ENCODE data around the gene VPS9D1. TPM values are rescaled to one million over a fixed set of nuclear protein-coding genes. Genes with fewer than 3 reads are reported as not detected.
"Not testable (repeated sequence)": the region's sequence is repeated elsewhere in the genome, so short reads cannot be mapped to it uniquely, and the experiment has no call there.

Gene VPS9D1
- total RNA-seq, 1 experiment from 2014 or later: 26.7 TPM

DNA sequence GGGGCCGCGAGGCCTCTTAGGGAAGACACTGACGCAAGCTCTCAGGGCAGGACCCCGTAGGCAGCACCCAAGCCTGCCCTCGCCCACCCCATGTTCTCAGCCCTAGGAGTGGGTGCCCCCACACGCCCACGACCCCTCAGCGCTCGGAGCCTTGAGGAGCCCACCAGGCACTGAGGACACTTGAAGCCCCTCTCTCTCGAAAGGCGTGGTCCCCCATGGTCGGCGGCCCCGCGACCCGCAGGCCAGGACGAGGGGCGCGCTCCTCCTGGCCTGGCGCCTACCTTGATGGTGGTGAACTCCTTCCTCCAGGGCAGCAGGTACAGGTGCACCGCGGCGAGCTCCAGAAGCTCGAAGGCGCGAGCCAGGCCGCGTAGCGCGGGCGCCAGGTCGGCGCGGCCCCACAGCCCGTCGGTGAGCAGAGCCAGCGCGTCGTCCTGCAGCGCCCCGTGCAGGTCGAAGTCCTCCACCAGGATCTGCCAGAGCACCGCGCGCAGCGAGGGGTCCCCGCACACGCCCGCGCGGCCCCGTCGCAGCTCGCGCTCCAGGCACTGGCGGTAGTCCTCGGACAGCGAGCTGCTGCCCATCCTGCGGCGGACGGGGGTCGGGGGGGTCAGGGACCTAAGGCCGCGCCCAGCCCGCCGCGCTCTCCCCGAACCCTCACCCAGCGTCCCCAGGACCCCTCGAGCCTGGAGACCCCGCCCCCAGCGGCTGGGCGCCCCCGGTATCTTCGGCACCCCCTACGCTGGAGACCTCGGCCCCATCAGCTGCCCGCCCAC, 19.9 kb downstream of the VPS9D1 start:
- TF ChIP-seq, protein P1, sequence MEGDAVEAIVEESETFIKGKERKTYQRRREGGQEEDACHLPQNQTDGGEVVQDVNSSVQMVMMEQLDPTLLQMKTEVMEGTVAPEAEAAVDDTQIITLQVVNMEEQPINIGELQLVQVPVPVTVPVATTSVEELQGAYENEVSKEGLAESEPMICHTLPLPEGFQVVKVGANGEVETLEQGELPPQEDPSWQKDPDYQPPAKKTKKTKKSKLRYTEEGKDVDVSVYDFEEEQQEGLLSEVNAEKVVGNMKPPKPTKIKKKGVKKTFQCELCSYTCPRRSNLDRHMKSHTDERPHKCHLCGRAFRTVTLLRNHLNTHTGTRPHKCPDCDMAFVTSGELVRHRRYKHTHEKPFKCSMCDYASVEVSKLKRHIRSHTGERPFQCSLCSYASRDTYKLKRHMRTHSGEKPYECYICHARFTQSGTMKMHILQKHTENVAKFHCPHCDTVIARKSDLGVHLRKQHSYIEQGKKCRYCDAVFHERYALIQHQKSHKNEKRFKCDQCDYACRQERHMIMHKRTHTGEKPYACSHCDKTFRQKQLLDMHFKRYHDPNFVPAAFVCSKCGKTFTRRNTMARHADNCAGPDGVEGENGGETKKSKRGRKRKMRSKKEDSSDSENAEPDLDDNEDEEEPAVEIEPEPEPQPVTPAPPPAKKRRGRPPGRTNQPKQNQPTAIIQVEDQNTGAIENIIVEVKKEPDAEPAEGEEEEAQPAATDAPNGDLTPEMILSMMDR (IDR thresholded peaks at IDR 0.05; ENCODE audit: unreplicated experiment): no peak
- Mint-ChIP-seq H3K36me3 (ENCODE audit: insufficient read depth, unreplicated experiment) (peaks cover 81% of the 10 kb centered on the region), H3K4me1 (ENCODE audit: low read depth, unreplicated experiment) (no peaks in the 10 kb centered on the region), H3K27me3 (ENCODE audit: unreplicated experiment) (no peaks in the 10 kb centered on the region), H3K9me3 (ENCODE audit: low read depth, unreplicated experiment) (no peaks in the 10 kb centered on the region), H3K4me3 (ENCODE audit: low read depth, unreplicated experiment) (peak overlapping the region; percentile 87), H3K27ac (ENCODE audit: unreplicated experiment) (peak overlapping the region; percentile 93)
- peak; percentile 77 for DNase-seq
- CTCF ChIA-PET: interaction anchor here (0.5 to 2.4 kb wide), 16 partner anchors 9 to 1342 kb away, joined by 3 to 17 read pairs (median 4); partner anchors contain the start of genes CDK10, FANCA and VPS9D1
- BruUV-seq (replicated peaks): no TSS peak
- intact Hi-C loops (cut with micrococcal nuclease; ENCODE audit: unreplicated experiment): no loop called here

DNA sequence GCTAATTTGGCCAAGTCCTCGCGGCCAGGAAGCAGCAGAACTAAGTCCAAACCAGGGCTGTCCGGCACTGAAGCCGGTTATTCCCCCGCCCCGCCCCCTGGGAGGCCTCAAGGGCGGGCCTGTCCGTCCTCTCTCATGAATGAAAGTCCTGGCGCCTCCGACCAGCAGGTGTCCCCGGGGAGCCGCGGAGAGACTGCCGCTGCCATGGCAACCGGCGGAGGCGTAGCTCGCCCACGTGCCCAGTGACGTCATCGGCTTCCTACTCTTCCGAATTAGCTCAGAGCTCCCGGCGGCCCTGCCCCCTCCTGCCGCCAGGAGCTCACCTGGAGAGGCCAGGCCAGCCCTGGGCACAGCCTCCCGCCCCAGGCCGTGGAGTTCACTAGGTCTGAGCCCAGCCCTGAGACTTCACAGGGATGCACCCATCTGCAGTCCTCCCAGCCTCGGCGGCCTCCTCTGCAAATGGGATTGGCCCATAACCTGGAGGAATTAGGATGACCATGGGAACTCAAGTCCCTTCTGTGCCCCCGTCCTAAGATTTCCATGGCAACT, 20.5 kb downstream of the VPS9D1 start:
- Mint-ChIP-seq H3K9me3 (ENCODE audit: low read depth, unreplicated experiment) (no peaks in the 10 kb centered on the region), H3K4me3 (ENCODE audit: low read depth, unreplicated experiment) (peak overlapping the region; percentile 87), H3K4me1 (ENCODE audit: low read depth, unreplicated experiment) (no peaks in the 10 kb centered on the region), H3K27me3 (ENCODE audit: unreplicated experiment) (no peaks in the 10 kb centered on the region), H3K36me3 (ENCODE audit: insufficient read depth, unreplicated experiment) (peaks cover 83% of the 10 kb centered on the region), H3K27ac (ENCODE audit: unreplicated experiment) (peak overlapping the region; percentile 93)
- TF ChIP-seq, protein P1 (IDR thresholded peaks at IDR 0.05; ENCODE audit: unreplicated experiment): peak; percentile 83
- CTCF ChIA-PET: interaction anchor here (0.5 to 2.4 kb wide), 16 partner anchors 9 to 1034 kb away, joined by 3 to 17 read pairs (median 4); partner anchors contain the start of genes CDK10, FANCA and VPS9D1
- peak; percentile 100 for DNase-seq
- intact Hi-C loops (cut with micrococcal nuclease; ENCODE audit: unreplicated experiment): no loop called here
- no TSS peak for BruUV-seq (replicated peaks)

DNA sequence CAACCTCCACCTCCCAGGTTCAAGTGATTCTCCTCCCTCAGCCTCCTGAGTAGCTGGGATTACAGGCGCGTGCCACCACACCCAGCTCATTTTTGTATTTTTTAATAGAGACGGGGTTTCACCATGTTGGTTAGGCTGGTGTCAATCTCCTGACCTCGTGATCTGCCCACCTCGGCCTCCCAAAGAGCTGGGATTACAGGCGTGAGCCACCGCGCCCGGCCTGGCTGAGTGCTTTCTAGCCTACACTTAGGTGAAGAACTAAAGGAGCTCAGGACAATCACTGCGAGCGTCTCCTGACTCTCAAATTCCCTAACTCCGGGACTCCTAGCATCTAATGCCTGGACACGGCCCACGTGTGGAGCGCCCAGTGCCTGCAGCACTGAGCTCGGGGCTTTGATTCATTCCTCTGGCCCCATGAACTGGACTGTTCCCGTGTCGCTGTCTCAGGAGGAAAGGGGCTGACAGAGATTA, 21.0 kb downstream of the VPS9D1 start:
- CTCF ChIA-PET: interaction anchor here (0.5 to 2.4 kb wide), 15 partner anchors 10 to 1034 kb away, joined by 3 to 17 read pairs (median 4); partner anchors contain the start of genes CDK10, FANCA and VPS9D1
- peak overlapping the region; percentile 93 for H3K27ac Mint-ChIP-seq (ENCODE audit: unreplicated experiment)
- H3K36me3 Mint-ChIP-seq (ENCODE audit: insufficient read depth, unreplicated experiment): peaks cover 84% of the 10 kb centered on the region
- peak overlapping the region; percentile 87 for H3K4me3 Mint-ChIP-seq (ENCODE audit: low read depth, unreplicated experiment)
- intact Hi-C loops (cut with micrococcal nuclease; ENCODE audit: unreplicated experiment); DNase-seq; H3K9me3 Mint-ChIP-seq (ENCODE audit: low read depth, unreplicated experiment); H3K4me1 Mint-ChIP-seq (ENCODE audit: low read depth, unreplicated experiment); H3K27me3 Mint-ChIP-seq (ENCODE audit: unreplicated experiment); BruUV-seq (replicated peaks): not testable (repeated sequence)

DNA sequence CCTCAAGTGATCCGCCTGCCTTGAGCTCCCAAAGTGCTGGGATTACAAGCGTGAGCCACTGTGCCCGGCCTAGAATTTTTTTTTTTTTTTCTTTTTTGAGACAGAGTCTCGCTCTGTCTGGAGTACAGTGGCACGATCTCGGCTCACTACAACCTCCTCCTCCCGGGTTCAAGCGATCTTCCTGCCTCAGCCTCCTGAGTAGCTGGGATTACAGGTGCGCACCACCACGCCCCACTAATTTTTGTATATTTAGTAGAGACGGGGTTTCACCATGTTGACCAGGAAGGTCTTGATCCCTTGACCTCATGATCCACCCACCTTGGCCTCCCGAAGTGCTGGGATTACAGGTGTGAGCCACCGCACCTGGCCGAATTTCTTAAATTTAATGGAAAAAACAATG, 22.0 kb downstream of the VPS9D1 start:
- DNase-seq; H3K9me3 Mint-ChIP-seq (ENCODE audit: low read depth, unreplicated experiment); H3K27me3 Mint-ChIP-seq (ENCODE audit: unreplicated experiment); H3K4me1 Mint-ChIP-seq (ENCODE audit: low read depth, unreplicated experiment); BruUV-seq (replicated peaks); intact Hi-C loops (cut with micrococcal nuclease; ENCODE audit: unreplicated experiment): not testable (repeated sequence)
- CTCF ChIA-PET: interaction anchor here (0.6 to 0.8 kb wide), 2 partner anchors 9 to 72 kb away, joined by 3 to 6 read pairs; no protein-coding TSS in a partner anchor
- peak overlapping the region; percentile 48 for H3K27ac Mint-ChIP-seq (ENCODE audit: unreplicated experiment)
- H3K4me3 Mint-ChIP-seq (ENCODE audit: low read depth, unreplicated experiment): peak overlapping the region; percentile 25
- peaks cover 84% of the 10 kb centered on the region for H3K36me3 Mint-ChIP-seq (ENCODE audit: insufficient read depth, unreplicated experiment)

DNA sequence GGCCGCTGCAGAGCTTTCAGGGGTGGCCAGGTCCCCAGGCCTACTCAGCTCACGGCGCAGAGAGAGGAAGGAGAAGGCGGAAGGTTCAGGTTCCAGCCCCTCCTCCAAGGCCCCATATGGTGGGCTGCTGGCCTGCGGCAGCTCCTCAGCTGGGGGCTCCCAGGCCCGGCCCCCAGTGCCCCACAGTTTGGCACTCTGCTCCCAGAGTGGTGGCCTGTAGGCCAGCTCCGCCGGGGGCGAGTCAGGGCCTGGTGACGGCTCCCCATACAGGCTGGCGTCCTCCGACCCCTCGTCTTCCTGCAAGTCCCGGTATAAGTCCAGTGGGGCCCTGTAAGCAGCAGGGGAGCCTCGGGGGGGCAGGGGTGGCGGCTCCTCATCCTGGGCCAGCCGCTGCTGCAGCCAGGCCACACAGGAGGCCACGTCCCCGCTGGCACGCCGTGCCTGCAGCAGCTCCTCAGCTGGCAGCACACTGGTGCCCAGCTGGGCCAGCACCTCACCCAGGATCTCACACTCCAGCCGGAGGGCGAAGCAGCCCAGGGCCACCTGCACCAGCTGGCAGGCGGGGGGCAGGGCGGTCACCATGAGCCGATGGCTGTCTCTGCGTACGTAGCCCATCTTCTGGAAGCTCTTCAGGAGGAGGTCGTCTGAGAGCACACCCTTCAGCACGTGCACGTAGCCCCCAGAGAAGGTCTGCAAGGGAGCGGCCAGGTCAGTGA, 22.9 kb downstream of the VPS9D1 start:
- Mint-ChIP-seq H3K27ac (ENCODE audit: unreplicated experiment) (no peak overlapping the region), H3K4me3 (ENCODE audit: low read depth, unreplicated experiment) (no peak overlapping the region), H3K36me3 (ENCODE audit: insufficient read depth, unreplicated experiment) (peaks cover 93% of the 10 kb centered on the region), H3K27me3 (ENCODE audit: unreplicated experiment) (no peaks in the 10 kb centered on the region), H3K9me3 (ENCODE audit: low read depth, unreplicated experiment) (no peaks in the 10 kb centered on the region), H3K4me1 (ENCODE audit: low read depth, unreplicated experiment) (no peaks in the 10 kb centered on the region)
- TF ChIP-seq, protein P1 (IDR thresholded peaks at IDR 0.05; ENCODE audit: unreplicated experiment): no peak
- CTCF ChIA-PET: interaction anchor here (0.6 to 0.8 kb wide), 2 partner anchors 8 to 160 kb away, joined by 4 to 6 read pairs; no protein-coding TSS in a partner anchor
- intact Hi-C loops (cut with micrococcal nuclease; ENCODE audit: unreplicated experiment): no loop called here
- no TSS peak for BruUV-seq (replicated peaks)
- no peak for DNase-seq

All from Calu3 (cell line).